Measurements from ENCODE around the gene CLCN1.
A peak's percentile ranks its signal among the peaks of the same experiment; 100 is the strongest.

Gene CLCN1

DNA sequence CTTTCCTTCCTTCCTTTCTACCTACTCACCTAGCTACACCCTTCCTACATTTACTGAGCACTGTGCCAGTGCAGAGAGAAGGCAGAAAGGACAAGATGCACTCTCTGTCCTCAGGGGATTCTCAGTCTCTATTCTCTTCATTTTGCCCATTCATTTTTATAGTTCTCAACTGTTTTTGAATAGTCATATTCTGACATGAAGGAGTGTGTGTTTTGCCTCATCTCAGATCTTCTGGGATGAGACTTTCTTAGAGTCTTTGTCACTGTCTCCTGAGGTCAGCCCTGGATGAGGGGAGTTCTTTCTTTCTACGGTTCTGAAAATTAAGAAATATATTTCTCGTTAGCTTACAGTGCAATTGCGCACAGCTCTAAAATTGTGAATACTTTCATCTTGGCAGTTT lies 21.3 kb downstream of the CLCN1 start:
- no peak for DNase-seq

DNA sequence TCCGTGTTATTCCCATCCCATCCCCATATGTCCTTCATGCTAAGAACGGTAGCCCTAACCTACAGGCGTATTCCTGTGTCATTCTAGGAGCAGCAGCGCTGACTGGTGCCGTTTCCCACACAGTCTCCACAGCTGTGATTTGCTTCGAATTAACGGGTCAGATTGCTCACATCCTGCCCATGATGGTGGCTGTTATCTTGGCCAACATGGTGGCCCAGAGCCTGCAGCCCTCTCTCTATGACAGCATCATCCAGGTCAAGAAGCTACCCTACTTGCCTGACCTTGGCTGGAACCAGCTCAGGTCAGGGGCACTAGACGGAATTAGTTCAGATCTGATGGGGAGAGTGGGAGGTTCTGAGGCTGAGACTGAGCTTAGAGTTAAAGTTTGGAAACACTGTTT lies 25.9 kb downstream of the CLCN1 start:
- no peak for DNase-seq

DNA sequence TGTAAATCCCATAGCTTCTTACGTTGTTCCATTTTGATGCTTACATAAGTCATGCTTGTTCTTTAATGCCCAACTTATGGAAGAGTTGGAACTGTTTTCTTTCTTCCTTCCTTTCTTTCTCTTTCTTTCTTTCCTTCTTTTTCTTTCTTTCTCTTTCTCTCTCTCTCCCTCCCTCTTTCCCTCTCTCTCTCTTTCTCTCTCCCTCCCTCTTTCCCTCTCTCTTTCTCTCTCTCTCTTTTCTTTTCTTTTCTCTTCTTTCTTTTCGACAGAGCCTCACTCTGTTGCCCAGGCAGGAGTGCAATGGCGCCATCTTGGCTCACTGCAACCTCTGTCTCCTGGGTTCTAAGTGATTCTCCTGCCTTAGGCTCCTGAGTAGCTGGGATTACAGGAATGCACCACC lies 27.7 kb downstream of the CLCN1 start:
- no peak for DNase-seq

DNA sequence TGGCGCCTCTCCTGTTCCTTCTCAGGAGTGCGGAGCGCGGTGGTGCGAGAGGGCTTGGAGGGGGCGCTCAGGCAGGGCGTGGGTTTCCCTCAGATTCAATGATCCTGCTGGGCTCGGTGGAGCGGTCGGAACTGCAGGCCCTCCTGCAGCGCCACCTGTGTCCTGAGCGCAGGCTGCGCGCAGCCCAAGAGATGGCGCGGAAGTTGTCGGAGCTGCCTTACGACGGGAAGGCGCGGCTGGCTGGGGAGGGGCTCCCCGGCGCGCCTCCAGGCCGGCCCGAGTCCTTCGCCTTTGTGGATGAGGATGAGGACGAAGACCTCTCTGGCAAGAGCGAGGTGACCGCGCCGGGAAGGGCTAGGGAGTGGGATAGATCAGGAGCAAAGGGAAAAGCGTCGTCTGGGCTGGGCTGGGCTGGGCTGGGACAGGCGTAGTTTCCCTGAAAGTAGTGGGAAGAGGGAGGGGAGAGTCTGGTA lies 29.6 kb downstream of the CLCN1 start:
- peak; percentile 29 for DNase-seq

DNA sequence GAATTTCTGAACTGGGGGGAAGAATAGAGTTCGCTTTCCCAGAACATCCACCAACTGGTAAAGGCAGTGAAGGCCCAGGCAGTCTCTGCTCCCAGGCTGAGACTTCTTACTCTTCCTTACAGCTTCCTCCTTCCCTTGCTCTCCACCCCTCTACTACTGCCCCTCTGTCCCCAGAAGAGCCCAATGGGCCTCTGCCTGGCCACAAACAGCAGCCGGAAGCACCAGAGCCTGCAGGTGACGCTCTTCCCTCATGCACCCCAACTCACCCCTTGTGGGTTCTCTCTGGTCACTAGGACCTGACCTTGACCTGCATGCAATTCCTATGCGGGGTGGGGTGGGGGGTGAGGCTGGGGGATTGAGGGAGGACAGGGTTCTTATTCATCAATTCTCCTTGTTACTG lies 30.1 kb downstream of the CLCN1 start:
- no peak for DNase-seq

DNA sequence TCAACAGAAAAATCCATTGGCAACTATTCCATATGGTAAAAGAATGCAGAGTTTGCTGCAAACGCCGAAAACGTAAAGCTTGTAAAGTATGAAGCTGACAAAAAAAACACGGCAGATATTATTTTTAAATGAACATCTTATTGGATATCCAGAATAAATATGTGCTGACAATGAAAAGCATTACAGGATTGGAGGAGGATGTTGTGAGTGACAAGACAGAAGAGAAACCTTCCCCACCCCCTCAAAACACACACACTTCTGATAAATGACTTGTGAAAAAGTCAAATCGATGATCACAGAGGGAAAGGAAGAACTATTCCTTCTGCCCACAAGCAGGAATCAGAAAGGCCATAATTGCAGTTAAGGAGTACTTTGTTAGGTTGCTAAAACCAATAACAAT lies 32.0 kb downstream of the CLCN1 start:
- no peak for DNase-seq

DNA sequence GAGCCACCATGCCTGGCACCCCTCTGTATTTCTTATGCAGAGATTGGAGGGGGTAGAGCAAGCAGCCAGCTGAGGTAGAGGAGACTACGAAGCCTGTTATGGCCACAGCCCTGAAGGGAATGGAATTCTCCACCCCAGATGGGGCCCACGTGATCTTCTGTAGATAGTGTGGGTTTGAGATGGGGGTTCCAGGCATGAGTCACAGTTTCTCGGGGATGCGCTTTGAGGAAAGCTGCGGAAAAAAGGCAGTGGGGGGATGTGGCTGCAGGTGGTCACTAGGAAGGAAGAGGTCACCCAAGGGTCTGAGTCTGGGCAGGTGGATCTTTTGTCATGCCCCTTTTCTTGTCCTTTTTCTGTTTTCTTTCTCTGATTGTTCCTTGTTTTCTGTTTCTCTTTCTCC lies 35.1 kb downstream of the CLCN1 start:
- DNase-seq, result peak; percentile 18

DNA sequence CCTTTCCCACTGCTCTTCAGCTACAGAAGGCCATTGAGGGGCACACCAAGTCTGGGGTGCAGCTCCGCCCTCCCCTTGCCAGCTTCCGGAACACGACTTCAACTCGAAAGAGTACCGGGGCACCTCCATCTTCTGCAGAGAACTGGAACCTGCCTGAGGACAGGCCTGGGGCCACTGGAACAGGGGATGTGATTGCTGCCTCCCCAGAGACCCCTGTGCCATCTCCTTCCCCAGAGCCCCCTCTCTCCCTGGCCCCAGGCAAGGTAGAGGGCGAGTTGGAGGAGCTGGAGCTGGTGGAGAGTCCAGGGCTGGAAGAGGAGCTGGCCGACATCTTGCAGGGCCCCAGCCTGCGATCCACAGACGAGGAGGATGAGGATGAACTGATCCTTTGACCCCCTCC lies 35.7 kb downstream of the CLCN1 start:
- DNase-seq, result no peak

DNA sequence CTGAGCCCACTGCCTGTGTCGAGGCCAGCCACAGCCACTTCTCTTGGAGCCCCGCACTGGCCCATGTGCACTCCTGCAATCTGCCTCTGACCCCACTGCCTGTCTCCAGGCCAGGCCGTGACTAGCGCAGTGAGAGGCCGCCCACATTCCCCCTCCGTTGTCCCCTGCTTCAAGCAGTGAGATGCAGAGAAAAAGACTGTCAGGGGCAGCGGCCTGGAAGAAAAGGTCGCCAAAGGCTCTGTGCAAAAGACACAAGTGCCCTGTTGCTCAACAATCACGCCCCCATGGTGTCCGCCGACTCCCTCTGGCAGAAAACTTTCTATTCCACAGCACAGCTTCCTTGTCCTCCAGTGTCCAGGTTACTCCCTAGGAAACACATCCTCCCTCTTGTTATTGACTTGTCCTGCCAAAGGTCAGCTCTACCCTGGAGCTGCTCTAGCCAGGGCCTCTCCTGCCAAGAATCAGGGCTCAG lies 36.7 kb downstream of the CLCN1 start:
- DNase-seq, result no peak

DNA sequence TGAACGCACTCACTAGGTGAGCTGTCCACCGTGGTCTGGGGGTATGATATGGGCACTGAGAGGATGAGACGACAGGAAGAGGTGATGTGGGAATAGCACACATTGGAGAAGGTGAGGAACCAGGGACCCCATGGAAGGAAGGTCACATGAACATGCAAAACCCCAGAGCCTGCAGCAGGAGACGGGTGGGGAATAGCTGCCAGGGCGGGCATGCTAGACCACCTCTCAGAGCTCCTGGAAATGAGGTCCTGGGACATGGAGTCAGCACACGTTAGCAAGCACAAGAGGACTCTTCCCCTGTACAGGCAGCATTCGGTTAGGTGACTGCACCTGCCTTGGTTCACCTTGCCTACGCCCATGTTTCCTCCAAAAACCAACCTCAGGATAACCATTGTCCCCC lies 38.5 kb downstream of the CLCN1 start:
- no peak for DNase-seq

DNA sequence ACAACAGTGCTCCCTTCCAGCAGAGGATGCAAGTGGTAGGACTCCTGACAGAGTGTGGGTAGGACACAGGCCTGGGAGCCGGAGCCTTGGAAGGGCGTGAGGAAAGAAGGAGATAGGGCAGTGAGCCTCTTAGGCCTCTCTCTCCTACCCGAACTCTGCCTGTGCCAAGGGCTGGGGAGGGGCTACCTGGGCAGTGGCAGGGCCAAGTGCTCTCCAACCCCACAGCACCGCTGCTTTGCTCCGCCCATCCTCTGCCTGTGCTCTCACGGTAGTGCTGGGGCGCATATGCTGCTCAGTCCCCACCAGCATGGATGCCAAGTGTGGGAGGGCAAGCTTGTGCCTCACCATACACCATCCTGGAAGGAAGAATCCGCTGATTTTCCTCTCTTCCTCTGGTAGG lies 39.1 kb downstream of the CLCN1 start:
- DNase-seq, result no peak

DNA sequence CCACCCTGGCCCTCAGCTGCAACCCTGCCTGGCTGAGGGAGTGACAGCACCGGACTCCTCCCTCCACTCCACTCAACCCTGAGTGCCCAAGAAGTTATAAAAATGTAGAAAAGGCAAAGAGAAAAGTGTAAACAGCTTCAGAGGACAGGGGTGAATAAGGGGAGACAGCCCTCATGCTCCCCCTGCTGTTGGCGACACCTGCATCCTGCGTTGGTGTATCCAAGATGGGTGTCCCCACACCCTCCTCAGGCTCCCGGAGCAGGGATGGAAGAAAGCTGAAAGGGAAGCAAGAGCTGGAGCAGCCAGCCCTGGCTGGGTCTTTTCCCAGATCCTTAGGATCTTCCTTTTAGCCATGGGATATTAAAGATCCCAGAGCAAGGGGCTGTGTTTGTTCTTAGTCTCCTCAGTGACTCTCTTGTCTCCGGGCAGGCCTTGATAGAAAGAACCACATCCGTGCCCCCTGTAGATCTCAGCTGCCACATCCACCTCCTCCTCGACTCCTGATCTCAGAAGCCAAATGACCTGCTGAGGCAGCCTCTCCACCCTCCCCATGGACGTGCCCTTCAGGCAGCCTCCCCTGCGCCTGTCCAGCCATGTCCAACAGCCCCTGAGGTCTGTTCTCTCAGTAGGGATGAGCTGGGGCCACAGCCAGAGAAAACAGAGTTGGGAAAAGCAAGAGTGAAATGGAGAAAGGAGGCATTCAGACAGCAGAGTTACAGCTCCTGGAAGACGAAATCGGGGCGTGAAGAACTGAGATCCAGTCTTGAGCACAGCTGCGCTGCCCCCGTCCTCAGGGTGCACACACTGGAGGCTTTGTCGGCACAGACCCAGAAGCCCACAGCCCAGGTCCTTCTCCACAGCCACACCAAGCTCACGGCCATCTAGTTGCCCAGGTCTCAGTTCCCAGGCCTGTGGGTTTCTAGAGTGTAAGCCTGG lies 39.8 kb downstream of the CLCN1 start:
- DNase-seq, result no peak

DNA sequence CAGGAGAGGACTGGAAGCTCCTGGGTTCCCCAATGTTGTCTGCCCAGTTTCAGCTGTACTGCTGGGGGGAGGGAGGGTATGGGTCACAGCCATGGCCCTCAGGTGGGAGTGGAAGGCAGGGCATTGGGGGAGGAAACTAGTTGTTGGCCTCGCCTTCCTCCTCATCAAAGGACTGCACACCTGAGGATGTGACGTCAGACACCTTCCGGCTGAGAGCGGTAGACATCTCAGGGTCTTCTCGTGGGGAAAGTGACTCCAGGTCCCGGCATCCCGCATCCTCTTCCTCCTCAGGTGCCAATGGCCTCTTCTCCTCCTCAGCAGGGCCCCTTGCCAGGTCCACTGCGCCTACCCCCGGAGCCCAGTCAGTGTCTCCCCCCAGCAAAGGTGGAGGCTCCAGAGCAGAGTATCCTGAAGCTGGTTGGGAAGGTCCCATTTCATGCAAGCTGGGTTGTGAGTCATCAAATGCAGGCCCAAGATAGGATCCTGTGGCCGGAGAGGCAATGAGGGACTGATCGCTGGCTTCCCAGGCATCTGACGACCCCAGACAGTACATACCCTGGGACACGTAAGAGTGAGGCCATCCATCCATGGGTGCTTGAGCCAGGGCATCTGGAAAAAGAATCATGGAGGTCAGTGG lies 40.6 kb downstream of the CLCN1 start:
- no peak for DNase-seq

DNA sequence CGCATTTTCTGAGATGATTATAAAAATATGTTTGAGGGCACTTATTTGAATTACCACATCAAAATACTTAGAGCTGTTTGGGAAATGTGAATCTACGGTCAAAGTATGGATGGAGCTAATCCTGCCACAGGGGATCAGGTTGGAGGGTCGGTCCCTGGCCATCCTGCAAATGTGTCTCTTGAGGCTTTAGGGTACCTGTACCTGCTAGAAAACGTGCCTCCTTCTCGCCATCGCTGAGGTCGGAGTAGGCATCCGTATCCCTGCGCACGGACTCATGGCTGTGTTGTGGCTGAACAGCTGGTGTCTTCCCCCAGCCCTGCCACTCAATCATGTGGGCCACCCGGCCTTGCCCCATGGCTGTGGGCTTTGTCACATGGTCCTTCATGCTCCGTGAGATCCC lies 42.7 kb downstream of the CLCN1 start:
- DNase-seq, result no peak

DNA sequence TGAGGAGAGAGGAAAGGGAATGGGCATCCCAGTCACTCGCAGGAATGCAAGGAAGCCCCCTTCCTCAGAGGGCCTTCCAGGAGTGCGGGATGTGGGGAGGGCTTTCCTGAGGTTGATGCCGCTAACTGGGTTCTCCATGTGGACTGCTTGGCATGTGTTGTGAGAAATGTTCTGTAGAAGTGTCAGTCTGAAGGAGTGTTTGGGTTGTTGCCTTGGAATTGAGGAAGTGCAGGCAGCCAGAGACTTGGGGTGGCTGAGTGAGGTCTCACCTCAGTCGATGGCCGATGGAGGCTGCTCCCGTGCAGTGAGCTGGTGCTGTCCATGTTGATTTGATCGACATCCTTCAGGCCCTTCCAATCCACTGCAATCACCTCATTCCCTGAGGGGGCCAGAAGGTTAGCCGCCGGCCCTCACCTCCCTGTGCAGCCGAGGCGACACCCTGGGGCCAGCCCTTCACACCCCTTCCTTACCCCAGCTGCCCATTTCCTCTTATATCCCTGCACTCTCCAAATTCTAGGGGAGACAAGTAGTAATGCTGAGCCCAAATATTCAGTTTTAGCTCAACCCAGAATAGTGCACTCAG lies 44.0 kb downstream of the CLCN1 start:
- no peak for DNase-seq

DNA sequence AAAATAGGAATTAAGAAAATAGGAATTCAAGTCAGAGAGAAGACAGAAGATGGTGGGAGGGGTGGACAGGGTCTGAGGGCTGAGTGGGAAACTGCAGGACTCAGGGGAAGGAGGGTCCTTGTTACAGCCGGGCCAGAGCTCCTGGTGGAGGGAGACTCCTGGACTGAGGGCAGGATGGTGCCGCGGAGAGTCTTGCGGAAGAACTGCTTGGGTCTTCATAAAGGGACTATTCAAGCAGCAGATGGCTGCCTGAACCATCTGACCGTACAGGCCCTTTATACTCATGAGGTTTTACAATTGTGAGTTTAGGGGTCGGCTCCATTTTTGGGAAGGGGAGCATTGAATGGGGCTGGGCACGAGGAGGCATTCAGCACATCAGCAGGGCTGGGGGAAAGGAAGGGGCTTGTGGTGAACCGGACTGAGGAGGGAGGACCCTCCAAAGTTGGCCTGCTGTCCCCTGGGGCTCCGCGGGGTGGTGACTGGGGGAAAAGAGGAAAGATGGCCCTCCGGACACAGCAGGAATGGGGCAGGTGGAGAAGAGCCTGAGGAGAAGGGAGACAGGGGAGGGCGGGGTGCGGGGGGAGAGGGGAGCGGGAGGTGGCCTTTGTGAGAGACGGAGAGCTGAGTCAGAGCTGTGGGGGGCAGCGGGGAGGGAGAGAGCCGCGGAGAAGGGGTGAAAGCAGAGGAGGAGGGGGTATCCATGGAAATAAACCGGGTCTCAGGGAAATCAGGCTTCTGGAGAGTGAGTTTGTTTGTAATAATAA lies 45.1 kb downstream of the CLCN1 start:
- no peak for DNase-seq

DNA sequence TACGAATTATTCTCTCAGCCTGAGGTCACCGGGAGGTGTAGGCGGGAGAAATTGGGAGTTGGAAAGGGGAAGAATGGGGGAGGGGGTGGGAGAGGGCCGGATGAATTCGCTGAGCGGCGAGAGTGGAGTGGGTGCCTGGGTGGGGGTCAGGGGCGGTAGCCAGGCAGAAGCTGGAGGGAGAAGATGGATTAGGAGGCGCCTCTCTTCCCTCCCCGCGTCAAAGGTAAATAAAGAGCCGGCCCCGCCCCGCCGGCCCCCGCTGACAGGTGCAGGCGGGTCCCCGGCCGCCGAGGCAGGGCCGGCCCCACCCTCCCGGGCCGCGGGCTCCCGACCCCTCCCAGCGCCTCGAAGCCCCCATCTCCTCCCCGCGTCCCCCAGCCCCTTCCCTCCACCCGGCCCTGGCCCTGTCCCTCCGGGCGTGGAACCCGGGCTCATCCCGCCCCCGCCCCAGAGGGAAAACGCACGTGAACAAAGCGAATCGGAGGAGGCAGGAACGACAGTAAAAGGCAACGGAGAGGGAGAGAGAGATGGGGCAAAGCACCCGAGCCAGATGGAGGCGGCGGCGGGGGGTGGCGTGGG lies 45.7 kb downstream of the CLCN1 start:
- DNase-seq, result no peak

DNA sequence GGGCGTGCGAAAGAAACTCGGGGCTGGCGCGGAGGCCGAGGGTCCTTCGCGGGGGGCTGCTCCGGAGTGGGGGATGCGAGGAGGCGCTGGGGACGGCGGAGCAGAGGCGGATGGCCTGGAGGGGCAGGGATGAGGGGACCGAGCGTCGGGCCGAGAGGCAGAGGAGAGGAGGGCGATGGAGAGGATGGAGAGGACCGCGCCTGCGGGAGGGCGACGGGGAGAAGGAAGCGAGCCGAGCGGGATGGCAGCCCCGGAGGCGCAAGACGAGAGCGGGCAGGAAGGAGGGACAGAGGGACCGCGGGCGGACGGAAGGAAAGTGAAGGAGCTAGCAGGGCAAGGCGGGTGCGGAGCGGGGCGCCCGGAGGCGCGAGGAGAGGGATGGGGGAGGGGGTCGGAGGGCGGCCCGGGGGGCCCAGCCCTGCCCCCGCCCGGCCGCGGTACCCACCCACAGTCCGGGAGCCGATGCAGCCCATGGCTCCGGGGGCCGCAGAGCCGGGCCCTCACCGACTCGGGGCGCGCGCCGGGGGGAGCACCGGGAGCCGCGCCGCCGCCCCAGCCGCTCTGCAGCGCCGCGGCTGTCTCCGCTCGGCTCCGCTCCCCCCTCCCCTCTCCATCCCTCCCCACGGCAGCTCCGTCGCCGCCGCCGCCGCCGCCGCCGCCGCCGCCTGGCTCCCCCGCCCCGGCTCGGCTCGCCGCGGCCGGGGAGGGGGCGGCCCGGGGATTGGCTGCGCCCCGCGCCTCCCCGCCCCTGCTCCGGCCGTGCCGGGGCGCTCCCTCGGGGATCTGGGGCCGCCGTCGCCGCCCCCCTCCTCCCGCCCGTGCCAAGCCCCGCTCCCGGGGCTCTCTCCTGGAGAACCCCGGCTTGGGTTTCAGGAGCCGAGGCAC lies 46.5 kb downstream of the CLCN1 start, which contains the start of gene FAM131B:
FAM131B (minus strand) TSS at position 583 of the 885 bp plus-strand sequence; CDS start at position 473, 110 bp downstream.
- DNase-seq, result no peak

DNA sequence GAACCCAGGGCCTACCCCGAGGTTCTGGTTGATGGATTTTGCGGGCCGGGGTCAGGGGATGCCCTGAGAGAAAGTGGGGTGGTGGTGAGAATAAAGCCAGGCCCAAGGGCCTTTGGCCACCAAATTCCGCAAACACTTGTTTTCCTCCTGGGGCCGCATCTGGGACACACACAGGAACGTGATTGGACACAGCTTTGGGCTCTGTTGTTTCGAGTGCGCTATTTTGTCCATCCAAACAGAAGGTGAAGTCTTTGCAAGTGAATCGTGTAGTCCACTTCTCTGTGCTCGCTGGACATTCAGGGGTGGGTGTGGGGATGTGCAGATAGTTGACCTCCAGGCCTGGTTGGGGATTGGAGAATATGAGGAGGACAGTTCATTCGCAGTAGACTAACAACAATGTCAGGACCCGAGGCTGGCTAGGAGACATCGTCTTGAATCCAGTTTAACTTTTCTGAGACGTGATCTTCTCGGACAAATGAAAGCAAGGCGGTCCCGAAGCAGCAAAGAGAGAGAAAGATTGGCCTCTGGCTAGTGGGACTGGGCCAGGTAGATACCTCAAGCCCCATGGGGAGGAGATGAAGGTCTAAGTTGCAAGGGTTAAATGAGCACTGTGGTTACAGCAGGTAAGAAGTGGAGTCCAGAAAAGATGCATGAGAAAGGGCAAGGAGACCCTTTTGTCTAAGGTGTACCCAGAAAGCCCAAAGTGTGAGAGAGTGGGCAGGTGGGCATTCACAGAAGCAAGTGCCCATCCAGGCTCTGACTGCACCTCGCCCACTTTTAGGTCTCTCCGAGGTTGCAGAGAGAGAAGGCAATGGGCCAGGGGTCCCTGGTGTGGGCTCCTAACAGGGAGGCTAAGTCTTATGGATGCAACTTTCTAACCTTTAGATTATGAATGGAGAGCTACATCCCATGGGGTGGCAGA lies 47.4 kb downstream of the CLCN1 start:
- DNase-seq, result no peak

DNA sequence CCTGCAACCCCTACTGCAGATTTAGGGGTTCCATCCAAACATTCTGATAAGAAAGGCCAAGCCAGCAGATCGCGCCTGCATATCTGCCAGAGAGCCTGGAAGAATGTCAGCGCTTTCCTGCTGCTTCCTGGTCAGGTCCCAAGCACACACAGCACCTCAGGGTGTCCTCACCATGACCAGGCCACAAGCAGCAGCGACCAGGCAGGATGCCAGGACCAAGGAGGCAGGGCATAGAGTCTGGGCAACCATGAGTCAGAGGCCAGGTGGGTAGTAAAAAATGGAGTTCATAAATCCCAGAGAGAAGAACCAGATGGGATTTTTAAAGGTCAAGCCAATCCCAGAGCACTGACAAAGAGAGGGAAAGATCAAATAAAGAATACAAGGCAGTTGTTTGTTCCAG lies 52.1 kb downstream of the CLCN1 start:
- DNase-seq, result no peak
